Endothelial cell of umbilical vein (primary cell): Measurements from ENCODE around the gene RYR1. TPM values are rescaled to one million over a fixed set of nuclear protein-coding genes. Genes with fewer than 3 reads are reported as not detected.

Experiments
- BruUV-seq: library from RNA; stranded (reverse); fragments of 400-500 nt; replicated peaks from 2 replicates; lab custom pipeline; 2021; lab: Mats Ljungman, UMichigan
- CTCF ChIA-PET: fragments of 300-600, 350-600 bp; sonication (Branson Sonifier 250); formaldehyde crosslinking; loops from one replicate; lab custom pipeline; 2021; ENCODE audit warnings: antibody characterized with exemption, inconsistent platforms; lab: Charles Lee
- POLR2A ChIA-PET: fragments of 300-600, 350-600 bp; sonication (Branson Sonifier 250); formaldehyde crosslinking; loops from one replicate; lab custom pipeline; 2021; ENCODE audit warnings: antibody characterized with exemption, inconsistent platforms; lab: Charles Lee
- DNase-seq: peaks from one replicate; pipeline ENCODE4 v3.0.0-alpha.2; 2011; ENCODE audit warnings: low read depth, low spot score
- FAIRE-seq: peaks from 2 replicates; lab custom pipeline; 2011; peaks lifted over from hg19 to GRCh38; lab: Jason Lieb, UNC
- H2AFZ ChIP-seq: 2 replicates; pipeline ENCODE4 v1.6.0; 2012; ENCODE audit warnings: low read depth, low read length, control low read depth, inconsistent platforms
- H3K27ac ChIP-seq: 2 replicates; pipeline ENCODE4 v1.5.1; 2011; ENCODE audit warnings: low read depth, mild to moderate bottlenecking, control low read depth, low read length, moderate library complexity; ENCODE audit not compliant: insufficient read depth
- H3K27me3 ChIP-seq, 2 experiments: 2 replicates each; pipeline versions ENCODE4 v1.6.0 to v1.6.1; 2011; ENCODE audit warnings: low read length in 2 of 2, mixed read lengths in 1 of 2; ENCODE audit not compliant: control insufficient read depth in 2 of 2, insufficient read depth in 2 of 2
- H3K36me3 ChIP-seq, 2 experiments: 2 replicates in 1 of 2; 3 replicates in 1 of 2; pipeline ENCODE4 v1.5.1; 2011; ENCODE audit warnings: low read length in 2 of 2, mild to moderate bottlenecking in 1 of 2, moderate library complexity in 1 of 2; ENCODE audit not compliant: control insufficient read depth in 2 of 2, insufficient read depth in 2 of 2; ENCODE audit errors: extremely low read depth in 1 of 2
- H3K4me1 ChIP-seq: 3 replicates; pipeline ENCODE4 v1.5.1; 2011; ENCODE audit warnings: mild to moderate bottlenecking, low read length; ENCODE audit not compliant: control insufficient read depth, insufficient read depth; ENCODE audit errors: extremely low read depth
- H3K4me2 ChIP-seq: 2 replicates; pipeline ENCODE4 v1.6.1; 2011; ENCODE audit warnings: low read length, control low read depth, mixed read lengths; ENCODE audit not compliant: insufficient read depth
- H3K4me3 ChIP-seq, 3 experiments: fragments of 200-600 bp in 1 of 3; sonication (generic), shearing (Covaris generic) in 1 of 3; replicated peaks in 1 of 3; 2 replicates each; pipeline ENCODE4 v1.5.1; 2011 to 2016; ENCODE audit warnings: control low read depth in 3 of 3, low read length in 3 of 3, mild to moderate bottlenecking in 2 of 3, inconsistent platforms in 1 of 3, low read depth in 1 of 3, moderate library complexity in 1 of 3; ENCODE audit not compliant: insufficient read depth in 1 of 3
- H3K79me2 ChIP-seq: 2 replicates; pipeline ENCODE4 v1.6.0; 2012; ENCODE audit warnings: low read length, inconsistent platforms; ENCODE audit not compliant: control insufficient read depth, insufficient read depth
- H3K9ac ChIP-seq: replicated peaks from 2 replicates; pipeline ENCODE3; 2011; ENCODE audit warnings: low read length, control low read depth; ENCODE audit not compliant: insufficient read depth; ENCODE audit errors: extremely low read depth
- H3K9me1 ChIP-seq: replicated peaks from 3 replicates; pipeline ENCODE4 v1.6.0; 2011; ENCODE audit warnings: mild to moderate bottlenecking, low read length; ENCODE audit not compliant: control insufficient read depth, insufficient read depth; ENCODE audit errors: extremely low read depth
- H3K9me3 ChIP-seq: replicated peaks from 2 replicates; pipeline ENCODE4 v1.5.1; 2012; ENCODE audit warnings: low read length, inconsistent platforms; ENCODE audit not compliant: control insufficient read depth, insufficient read depth
- H4K20me1 ChIP-seq: replicated peaks from 2 replicates; pipeline ENCODE3; 2011; ENCODE audit warnings: mild to moderate bottlenecking, low read length; ENCODE audit not compliant: control insufficient read depth, insufficient read depth; ENCODE audit errors: extremely low read depth
- CTCF ChIP-seq, 2 donors: IDR thresholded peaks; 1 replicate in 1 of 2; 2 replicates in 1 of 2; pipeline ENCODE4 v1.5.1; 2011; ENCODE audit warnings: low read length in 2 of 2, mild to moderate bottlenecking in 2 of 2, moderate library complexity in 2 of 2, control low read depth in 1 of 2, inconsistent platforms in 1 of 2, low read depth in 1 of 2; ENCODE audit not compliant: insufficient read depth in 1 of 2; ENCODE audit errors: extremely low read depth in 1 of 2
- EZH2 ChIP-seq: IDR thresholded peaks from 2 replicates; pipeline ENCODE4 v1.6.1; 2012; ENCODE audit warnings: borderline replicate concordance, low read depth, mild to moderate bottlenecking, moderate library complexity, low read length, inconsistent platforms; ENCODE audit not compliant: severe bottlenecking
- GATA2 ChIP-seq: IDR thresholded peaks from 2 replicates; pipeline ENCODE4 v1.7.0; 2011; ENCODE audit warnings: low read depth, mild to moderate bottlenecking, moderate library complexity, mixed read lengths, low read length; ENCODE audit not compliant: insufficient read length, insufficient read depth
- JUN ChIP-seq: IDR thresholded peaks from 2 replicates; pipeline ENCODE4 v1.6.1; 2011; ENCODE audit warnings: borderline replicate concordance, low read depth; ENCODE audit not compliant: insufficient read length, insufficient read depth
- POLR2A ChIP-seq: IDR thresholded peaks from 2 replicates; pipeline ENCODE4 v1.6.1; 2012; ENCODE audit warnings: low read depth, mild to moderate bottlenecking, control low read depth, low read length
- POLR2AphosphoS5 ChIP-seq: IDR thresholded peaks from 2 replicates; pipeline ENCODE4 v1.6.1; 2012; ENCODE audit warnings: low read depth, mild to moderate bottlenecking, control low read depth, low read length, moderate library complexity; ENCODE audit not compliant: insufficient read depth
- dilution Hi-C: fragments of 300-500 bp; cut with MboI; formaldehyde crosslinking; loops from one replicate; pipeline ENCODE4 v1.15.0; 2019; ENCODE audit warnings: low sequenced_read_pairs; ENCODE audit not compliant: extremely low pct_ligation_motif_present
- intact Hi-C: fragments of 100-400 bp; cut with micrococcal nuclease; formaldehyde crosslinking; loops from one replicate; pipeline ENCODE4 v1.10.0; 2022
- polyA plus RNA-seq, 4 experiments: library from polyadenylated mRNA; depleted of rRNA in 3 of 4; stranded (reverse) in 3 of 4; unstranded in 1 of 4; fragments of >200 nt; gene quantifications; 2 replicates each; pipeline versions ENCODE4 v1.2.1 to v1.2.3, GENCODE V29; 2011 to 2012; ENCODE audit warnings: missing spikeins in 1 of 4
- total RNA-seq: library from RNA; stranded (reverse); gene quantifications from 2 replicates; pipeline ENCODE4 v1.2.3, GENCODE V29; 2021

Gene RYR1
- total and polyA plus RNA-seq, 2 donors (not counting 3 experiments of a cell fraction or from before 2014, with no cell fraction given): under 0.01 to 0.02 TPM

- Histone ChIP-seq H3K4me2 (no peak overlapping the region), H3K79me2 (no peaks in the 10 kb centered on the region), H3K9me1 (no peaks in the 10 kb centered on the region), H3K9me3 (no peaks in the 10 kb centered on the region), H2AFZ (no peak overlapping the region), H3K36me3 (no peaks in the 10 kb centered on the region), H3K9ac (no peak overlapping the region), H3K27ac (no peak overlapping the region), H4K20me1 (no peaks in the 10 kb centered on the region), H3K27me3 (no peaks in the 10 kb centered on the region), H3K4me3 (no peak overlapping the region), H3K4me1 (no peaks in the 10 kb centered on the region)
- FAIRE-seq (no peak), DNase-seq (no peak)
- dilution Hi-C loops: no loop called here
- BruUV-seq: no TSS peak
- ChIA-PET POLR2A (no interaction called here), CTCF (interaction anchor here (1.0 kb wide), 1 partner anchor 12 kb away, joined by 3 read pairs; no protein-coding TSS in a partner anchor)
- intact Hi-C loops: no loop called here
- TF ChIP-seq EZH2 (no peak), CTCF (IDR thresholded peaks at IDR 0.05; ENCODE audit: extremely low read depth in 1 of 2, insufficient read depth in 1 of 2, low read depth in 1 of 2, low read length in 2 of 2) (no peak), JUN (no peak), GATA2 (no peak), POLR2A (no peak), POLR2AphosphoS5 (no peak)
Observed at GRCh38 chr19:38508507-38508906, 75.0 kb downstream of the RYR1 start.
